ENCODE data around the gene CCDC12.

DNA sequence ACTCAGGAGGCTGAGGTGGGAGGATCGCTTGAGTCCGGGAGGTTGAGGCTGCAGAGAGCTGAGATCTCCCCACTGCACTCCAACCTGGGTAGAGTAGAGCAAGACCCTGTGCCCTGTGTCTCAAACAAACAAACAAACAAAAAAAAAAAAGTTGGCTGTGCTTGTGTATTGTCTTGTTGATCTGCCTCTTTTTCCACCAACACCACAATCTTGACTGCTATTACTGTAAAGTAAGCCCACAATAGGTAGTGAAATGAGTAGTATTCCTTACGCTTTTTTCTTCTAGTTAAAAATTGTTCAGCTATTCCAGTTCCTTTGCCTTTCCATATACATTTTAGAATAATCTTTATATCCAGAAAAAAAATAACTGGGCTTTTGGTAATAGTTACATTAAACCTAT lies 63.6 kb downstream of the CCDC12 start:
- TF ChIP-seq EZH2 (optimal IDR thresholded peaks at IDR 0.05; ENCODE audit: low read depth, low read length) (no peak), CTCF (IDR thresholded peaks at IDR 0.05; ENCODE audit: low read length) (no peak)
